Raji (cell line): Measurements from ENCODE around the gene FNDC5.

Experiments
- POLR2A ChIP-seq: IDR thresholded peaks from 2 replicates; pipeline ENCODE4 v1.6.1; 2011; ENCODE audit warnings: low read depth, low read length, control low read depth; ENCODE audit not compliant: insufficient read depth

Gene FNDC5

DNA sequence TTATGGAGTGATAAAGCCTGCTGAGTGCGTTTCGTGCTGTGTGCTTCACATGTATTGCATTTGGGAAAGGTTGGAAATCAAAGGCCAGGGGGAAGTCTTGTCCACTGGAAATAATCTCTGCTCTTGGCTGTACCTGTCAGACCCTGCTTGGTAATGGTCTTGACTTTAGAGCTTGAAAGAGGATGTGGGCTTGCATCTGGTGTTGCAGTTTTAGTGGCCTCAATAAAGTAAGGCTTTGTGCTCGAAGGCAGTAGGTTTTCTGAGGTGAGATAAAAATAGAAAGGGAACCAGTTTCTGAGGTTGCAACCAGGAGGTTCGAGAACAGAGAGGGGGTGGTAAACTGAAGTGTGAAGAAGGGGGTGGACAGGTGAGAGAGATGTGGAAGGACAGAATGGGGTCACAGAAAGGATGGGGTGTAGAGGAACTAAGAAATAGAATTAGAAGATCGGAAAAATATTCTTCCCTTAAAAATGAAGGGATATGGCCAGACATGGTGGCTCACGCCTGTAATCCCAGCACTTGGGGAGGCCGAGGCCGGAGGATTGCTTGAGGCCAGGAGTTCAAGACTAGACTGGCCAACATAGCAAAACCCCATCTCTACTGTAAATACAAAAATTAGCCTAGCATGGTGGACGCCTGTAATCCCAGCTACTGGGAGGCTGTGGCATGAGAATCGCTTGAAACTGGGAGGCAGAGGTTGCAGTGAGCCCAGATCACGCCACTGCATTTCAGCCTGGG lies 51.7 kb downstream of the FNDC5 start:
- TF ChIP-seq POLR2A = peak; percentile 37; the same call in 1 of the 2 replicates

DNA sequence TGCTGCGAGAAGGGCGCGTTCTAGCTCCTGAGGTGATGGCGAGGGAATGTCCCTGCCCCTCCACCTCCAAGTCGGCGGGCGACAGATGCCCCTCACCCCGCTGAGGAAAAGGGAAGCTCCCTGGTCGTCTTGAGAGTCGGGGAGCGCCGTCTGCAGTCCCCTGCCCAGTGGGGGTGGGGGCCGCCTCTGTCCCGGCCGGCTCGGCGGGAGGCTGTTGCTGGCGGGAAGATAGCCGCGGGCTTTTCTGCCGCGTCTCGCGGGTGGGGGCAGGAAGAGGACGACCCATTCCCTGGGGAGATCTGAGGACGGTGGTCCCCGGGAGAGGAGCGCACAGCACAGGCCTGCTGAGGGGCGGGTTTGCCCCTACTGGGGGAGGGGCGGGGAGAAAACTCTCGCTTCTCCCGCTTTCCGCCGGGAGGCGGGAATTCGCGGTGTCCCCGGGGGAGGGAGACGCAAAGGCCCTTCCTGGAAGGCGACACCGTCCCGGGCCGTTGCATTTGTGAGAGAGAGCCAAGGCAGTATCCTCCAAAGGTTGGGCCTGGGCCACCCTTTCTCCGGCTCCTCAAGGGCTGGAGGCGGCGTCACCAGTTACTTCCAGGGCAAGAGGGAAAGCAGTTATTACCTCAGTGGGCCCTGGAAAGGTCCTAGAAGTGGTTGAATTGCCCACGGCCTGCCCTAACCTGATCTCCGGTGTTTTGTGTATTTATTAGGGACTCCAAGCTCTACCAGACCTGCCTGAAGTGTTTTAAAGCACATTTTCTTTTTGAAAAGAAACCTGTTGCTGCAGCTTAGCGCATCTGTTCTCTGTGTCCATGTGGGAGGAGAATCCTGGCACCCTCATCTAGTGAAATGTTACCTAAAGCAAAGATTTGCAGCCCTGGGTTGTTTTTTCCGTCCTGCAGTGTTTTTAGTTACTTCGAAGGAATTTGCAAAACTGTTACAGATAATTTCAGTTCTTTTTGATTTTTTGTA lies 52.6 kb downstream of the FNDC5 start:
- TF ChIP-seq POLR2A = no peak; the same call in 1 of the 2 replicates

DNA sequence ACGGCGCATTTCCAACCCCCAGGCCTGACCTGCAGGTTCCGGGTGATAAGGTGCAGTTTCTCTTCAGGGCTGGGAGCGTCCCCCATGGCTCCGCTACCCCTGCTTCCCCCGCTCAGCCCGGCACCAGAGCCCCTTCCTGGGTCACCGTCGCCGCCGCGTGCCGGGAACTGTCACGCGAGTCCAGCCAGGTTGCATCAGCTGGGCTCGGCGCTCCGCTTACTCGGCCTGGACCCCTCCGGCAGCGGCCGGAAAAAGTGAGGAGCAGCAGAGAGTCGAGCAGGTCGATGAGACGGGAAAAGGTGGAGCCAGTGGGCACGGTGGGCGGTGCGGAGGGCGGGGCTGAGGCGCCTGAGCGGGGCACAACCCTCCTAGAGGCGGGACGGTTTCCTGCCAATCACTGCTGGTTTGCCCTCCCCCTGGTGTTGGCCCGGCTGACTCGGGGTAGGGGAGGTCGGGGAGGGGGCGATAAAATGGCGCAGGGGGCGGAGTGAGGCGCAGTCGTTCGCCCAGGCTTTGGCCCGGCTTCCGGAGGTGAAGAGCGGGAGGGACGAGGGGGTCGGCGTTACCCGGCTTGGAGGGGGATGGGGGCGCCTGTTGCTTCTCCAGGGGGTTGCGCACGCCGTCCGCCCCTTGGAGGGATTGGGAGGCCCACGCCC lies 53.4 kb downstream of the FNDC5 start, which contains the start of the genes S100PBP and YARS1:
TSS of gene S100PBP (plus strand) at position 495 of the 656 bp plus-strand sequence. CDS start 8,447 bp downstream, outside the sequence.
TSS of gene YARS1 (minus strand) at position 200 of the 656 bp plus-strand sequence. CDS start at position 86, 114 bp downstream.
- peak; percentile 71 for TF ChIP-seq POLR2A

DNA sequence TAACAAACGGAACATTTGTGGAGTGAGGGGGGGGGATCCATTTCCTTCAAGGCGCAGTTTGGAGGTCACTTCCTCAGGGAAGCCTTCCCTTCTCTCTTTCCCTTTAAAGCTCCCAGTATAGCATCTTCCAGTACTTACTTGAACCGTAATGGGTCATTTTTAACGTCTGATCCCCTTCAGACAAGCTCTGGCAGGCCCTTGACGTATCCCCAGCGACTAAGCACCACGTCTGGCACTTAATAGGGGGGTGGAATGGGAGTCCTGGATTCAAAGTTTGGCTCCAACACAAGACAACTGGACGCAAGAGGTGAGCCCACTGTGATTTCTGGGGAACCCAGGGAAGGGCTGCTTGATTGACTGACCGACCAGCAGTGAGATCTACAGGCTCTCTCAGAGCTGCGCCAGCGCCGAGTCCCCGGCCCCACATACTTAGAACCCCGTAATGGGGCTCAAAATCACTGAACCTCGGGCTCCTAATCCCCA lies 54.0 kb downstream of the FNDC5 start:
- no peak for TF ChIP-seq POLR2A

DNA sequence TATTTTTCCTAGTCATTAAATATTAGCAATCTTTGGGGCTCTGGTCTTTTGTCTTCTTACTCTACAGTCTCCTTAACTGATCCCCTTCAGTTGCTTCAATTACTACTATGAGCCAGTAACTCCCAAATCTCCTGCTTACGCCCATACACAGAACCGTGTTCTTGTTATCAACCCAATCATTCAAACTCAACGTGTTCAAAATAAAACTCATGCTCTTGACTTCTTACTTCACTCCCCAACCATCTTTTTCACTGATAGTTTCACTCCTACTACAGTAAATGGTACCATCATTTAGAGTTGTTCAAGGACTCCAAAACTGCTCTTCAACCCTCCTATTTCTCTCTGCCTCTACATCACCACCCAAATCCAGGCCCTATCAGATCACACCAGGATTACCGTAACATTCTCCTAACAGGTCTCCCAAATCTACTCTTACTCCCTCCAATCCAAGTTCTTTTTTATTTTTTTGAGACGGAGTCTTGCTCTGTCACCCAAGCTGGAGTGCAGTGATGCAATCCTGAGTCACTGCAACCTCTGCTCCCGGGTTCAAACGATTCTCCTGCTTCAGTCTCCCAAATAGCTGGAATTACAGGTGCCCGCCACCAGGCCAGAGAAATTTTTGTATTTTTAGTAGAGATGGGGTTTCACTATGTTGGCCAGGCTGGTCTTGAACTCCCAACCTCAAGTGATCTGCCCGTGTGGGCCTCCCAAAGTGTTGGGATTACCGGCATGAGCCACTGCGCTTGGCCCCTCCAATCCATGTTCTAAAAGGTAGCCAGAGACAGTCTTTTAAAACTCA lies 56.6 kb downstream of the FNDC5 start:
- TF ChIP-seq POLR2A = no peak
